Vagina (tissue), 2 donors: ENCODE results near the gene THSD7A. TPM values are rescaled to one million over a fixed set of nuclear protein-coding genes. Genes with fewer than 3 reads are reported as not detected.

ENCODE experiments used
- DNase-seq, 2 donors: peaks; one replicate each; pipeline ENCODE4 v3.0.0-alpha.2; 2017; ENCODE audit errors: extremely low spot score in 2 of 2
- H3K27ac ChIP-seq: fragments of 200-600 bp; sonication (generic); one replicate; pipeline ENCODE4 v1.5.1; 2019
- H3K27me3 ChIP-seq: fragments of 200-600 bp; sonication (generic); one replicate; pipeline ENCODE4 v1.5.1; 2019
- H3K36me3 ChIP-seq, 2 donors: fragments of 200-600 bp; sonication (generic); one replicate each; pipeline ENCODE4 v1.5.1; 2017 to 2019
- H3K4me1 ChIP-seq: fragments of 200-600 bp; sonication (generic); one replicate; pipeline ENCODE4 v1.5.1; 2019
- H3K4me3 ChIP-seq, 2 donors: fragments of 200-600 bp; sonication (generic); 1 replicate in 1 of 2; 2 replicates in 1 of 2; pipeline ENCODE4 v1.5.1; 2016 to 2019
- H3K9me3 ChIP-seq: fragments of 200-600 bp; sonication (generic); one replicate; pipeline ENCODE4 v1.5.1; 2019
- CTCF ChIP-seq, 3 experiments: fragments of 450-650 bp in 2 of 3; fragments of 200-600 bp in 1 of 3; sonication (generic) in 1 of 3; IDR thresholded peaks; one replicate each; pipeline ENCODE4 v1.5.1; 2017 to 2019; ENCODE audit warnings: antibody characterized with exemption in 3 of 3, mild to moderate bottlenecking in 2 of 3, moderate library complexity in 2 of 3
- POLR2A ChIP-seq, 2 donors: fragments of 450-650 bp; IDR thresholded peaks; one replicate each; pipeline ENCODE4 v1.6.1; 2017; ENCODE audit warnings: antibody characterized with exemption in 2 of 2, mild to moderate bottlenecking in 2 of 2, moderate library complexity in 2 of 2
- POLR2AphosphoS5 ChIP-seq, 2 donors: sonication (generic); formaldehyde crosslinking; IDR thresholded peaks; one replicate each; pipeline ENCODE4 v1.9.0; 2017; ENCODE audit warnings: antibody characterized with exemption in 2 of 2, mild to moderate bottlenecking in 2 of 2, low read depth in 1 of 2; ENCODE audit not compliant: insufficient read depth in 1 of 2
- intact Hi-C: fragments of 100-400 bp; cut with DNase I; formaldehyde crosslinking; loops from one replicate; pipeline ENCODE4 v1.15.1; 2023
- total RNA-seq: library from RNA; depleted of rRNA; stranded (reverse); fragments of >200 nt; gene quantifications from one replicate; pipeline ENCODE4 v1.2.3, GENCODE V29; 2016

THSD7A gene
- total RNA-seq, 1 donor from 2014 or later, result 9.3 TPM

GRCh38 chr7:11701829-11702560, 130.0 kb downstream of the THSD7A start:
- intact Hi-C loops, result no loop called here
- no peak for DNase-seq
- Histone ChIP-seq H3K9me3 (no peaks in the 10 kb centered on the region), H3K27ac (no peak overlapping the region), H3K36me3 (no peaks in the 10 kb centered on the region), H3K4me1 (no peaks in the 10 kb centered on the region), H3K4me3 (no peak overlapping the region), H3K27me3 (no peaks in the 10 kb centered on the region)
- TF ChIP-seq POLR2AphosphoS5 (IDR thresholded peaks at IDR 0.05; ENCODE audit: insufficient read depth in 1 of 2, low read depth in 1 of 2), result no peak
- no peak for TF ChIP-seq CTCF (IDR thresholded peaks at IDR 0.05)
- no peak for TF ChIP-seq POLR2A (IDR thresholded peaks at IDR 0.05)

- intact Hi-C loops, result no loop called here
- H3K36me3 ChIP-seq, result no peaks in the 10 kb centered on the region
Measured at GRCh38 chr7:11699666-11700065, 132.3 kb downstream of the THSD7A start.

GRCh38 chr7:11698384-11698871, 133.6 kb downstream of the THSD7A start:
- H3K27ac ChIP-seq, result no peak overlapping the region
- no peaks in the 10 kb centered on the region for H3K36me3 ChIP-seq
- TF ChIP-seq POLR2AphosphoS5 (IDR thresholded peaks at IDR 0.05; ENCODE audit: insufficient read depth in 1 of 2, low read depth in 1 of 2) (no peak), CTCF (IDR thresholded peaks at IDR 0.05) (no peak)
- no peaks in the 10 kb centered on the region for H3K9me3 ChIP-seq
- H3K4me3 ChIP-seq, result no peak overlapping the region
- H3K4me1 ChIP-seq, result no peaks in the 10 kb centered on the region
- intact Hi-C loops, result no loop called here
- H3K27me3 ChIP-seq, result no peaks in the 10 kb centered on the region
- no peak for DNase-seq

More at GRCh38 chr7:11699666-11700065, 132.3 kb downstream of the THSD7A start:
- Histone ChIP-seq H3K4me1 (no peaks in the 10 kb centered on the region), H3K27ac (no peak overlapping the region), H3K27me3 (no peaks in the 10 kb centered on the region), H3K4me3 (no peak overlapping the region), H3K9me3 (no peaks in the 10 kb centered on the region)
- no peak for DNase-seq
- TF ChIP-seq POLR2A (IDR thresholded peaks at IDR 0.05) (no peak), POLR2AphosphoS5 (IDR thresholded peaks at IDR 0.05; ENCODE audit: insufficient read depth in 1 of 2, low read depth in 1 of 2) (no peak), CTCF (IDR thresholded peaks at IDR 0.05) (no peak)

GRCh38 chr7:11690395-11690794, 141.6 kb downstream of the THSD7A start:
- Histone ChIP-seq H3K36me3 (no peaks in the 10 kb centered on the region), H3K27ac (no peak overlapping the region), H3K9me3 (no peaks in the 10 kb centered on the region), H3K4me1 (no peaks in the 10 kb centered on the region), H3K27me3 (no peaks in the 10 kb centered on the region), H3K4me3 (no peak overlapping the region)
- DNase-seq, result no peak
- no peak for TF ChIP-seq CTCF (IDR thresholded peaks at IDR 0.05)
- TF ChIP-seq POLR2A (IDR thresholded peaks at IDR 0.05), result no peak
- no peak for TF ChIP-seq POLR2AphosphoS5 (IDR thresholded peaks at IDR 0.05; ENCODE audit: insufficient read depth in 1 of 2, low read depth in 1 of 2)
- intact Hi-C loops, result no loop called here

- Histone ChIP-seq H3K4me1 (no peaks in the 10 kb centered on the region), H3K36me3 (no peaks in the 10 kb centered on the region), H3K27me3 (no peaks in the 10 kb centered on the region), H3K27ac (no peak overlapping the region), H3K4me3 (no peak overlapping the region), H3K9me3 (peaks cover 4% of the 10 kb centered on the region)
- no peak for DNase-seq
- intact Hi-C loops, result no loop called here
- TF ChIP-seq POLR2A (IDR thresholded peaks at IDR 0.05) (no peak), POLR2AphosphoS5 (IDR thresholded peaks at IDR 0.05; ENCODE audit: insufficient read depth in 1 of 2, low read depth in 1 of 2) (no peak), CTCF (IDR thresholded peaks at IDR 0.05) (no peak)
Measured at GRCh38 chr7:11689096-11689495, 142.9 kb downstream of the THSD7A start.
